Osteocyte (in vitro differentiated cells): ENCODE results near the gene NKX2-2. TPM values are rescaled to one million over a fixed set of nuclear protein-coding genes. Genes with fewer than 3 reads are reported as not detected.

Experiments
- DNase-seq: peaks from one replicate; pipeline ENCODE4 v3.0.0; 2021; ENCODE audit warnings: mixed read lengths; ENCODE audit not compliant: unreplicated experiment; ENCODE audit errors: extremely low spot score
- H3K27ac Mint-ChIP-seq: one replicate; pipeline ENCODE4 v1.8.0; 2021; ENCODE audit warnings: mild to moderate bottlenecking, mixed read lengths; ENCODE audit not compliant: unreplicated experiment
- H3K27me3 Mint-ChIP-seq: one replicate; pipeline ENCODE4 v1.8.0; 2021; ENCODE audit warnings: mixed read lengths; ENCODE audit not compliant: unreplicated experiment
- H3K36me3 Mint-ChIP-seq: one replicate; pipeline ENCODE4 v1.8.0; 2021; ENCODE audit warnings: mixed read lengths; ENCODE audit not compliant: unreplicated experiment
- H3K4me1 Mint-ChIP-seq: one replicate; pipeline ENCODE4 v1.8.0; 2021; ENCODE audit warnings: mixed read lengths; ENCODE audit not compliant: unreplicated experiment
- H3K4me3 Mint-ChIP-seq: one replicate; pipeline ENCODE4 v1.8.0; 2021; ENCODE audit warnings: mild to moderate bottlenecking, moderate library complexity, mixed read lengths; ENCODE audit not compliant: unreplicated experiment
- H3K9me3 Mint-ChIP-seq: one replicate; pipeline ENCODE4 v1.8.0; 2021; ENCODE audit warnings: mixed read lengths; ENCODE audit not compliant: unreplicated experiment
- total RNA-seq: library from RNA; stranded (reverse); gene quantifications from 2 replicates; pipeline ENCODE4 v1.2.1, GENCODE V29; 2021
- TF ChIP-seq, protein P1 (sequence below): fragments of 200-600 bp; sonication (generic); IDR thresholded peaks from 2 replicates; pipeline ENCODE4 v1.5.0; 2021; ENCODE audit warnings: antibody characterized with exemption, mild to moderate bottlenecking, moderate library complexity

NKX2-2 gene
- total RNA-seq, 1 donor from 2014 or later, result not detected

DNA sequence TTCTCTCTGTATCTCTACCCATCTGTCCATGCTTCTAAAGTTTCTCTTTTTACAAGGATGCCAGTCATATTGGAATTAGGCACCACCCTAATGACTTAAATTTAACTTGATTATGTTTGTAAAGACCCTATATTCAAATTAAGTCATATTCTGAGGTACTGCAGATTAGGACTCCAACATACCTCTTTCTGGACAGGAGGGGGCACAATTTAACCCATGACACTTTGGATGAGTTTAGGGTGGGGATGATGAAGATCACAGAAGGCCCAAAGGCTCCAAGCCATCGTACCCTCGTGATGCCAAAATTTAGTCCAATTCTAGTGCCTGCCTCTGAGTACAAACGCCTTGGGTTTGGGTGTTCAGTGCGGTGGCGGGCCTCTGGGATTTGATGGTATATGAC is 15.0 kb upstream of the NKX2-2 start:
- H3K4me3 Mint-ChIP-seq, result no peak overlapping the region
- no peaks in the 10 kb centered on the region for H3K4me1 Mint-ChIP-seq
- DNase-seq, result no peak
- no peaks in the 10 kb centered on the region for H3K9me3 Mint-ChIP-seq
- TF ChIP-seq, protein P1, sequence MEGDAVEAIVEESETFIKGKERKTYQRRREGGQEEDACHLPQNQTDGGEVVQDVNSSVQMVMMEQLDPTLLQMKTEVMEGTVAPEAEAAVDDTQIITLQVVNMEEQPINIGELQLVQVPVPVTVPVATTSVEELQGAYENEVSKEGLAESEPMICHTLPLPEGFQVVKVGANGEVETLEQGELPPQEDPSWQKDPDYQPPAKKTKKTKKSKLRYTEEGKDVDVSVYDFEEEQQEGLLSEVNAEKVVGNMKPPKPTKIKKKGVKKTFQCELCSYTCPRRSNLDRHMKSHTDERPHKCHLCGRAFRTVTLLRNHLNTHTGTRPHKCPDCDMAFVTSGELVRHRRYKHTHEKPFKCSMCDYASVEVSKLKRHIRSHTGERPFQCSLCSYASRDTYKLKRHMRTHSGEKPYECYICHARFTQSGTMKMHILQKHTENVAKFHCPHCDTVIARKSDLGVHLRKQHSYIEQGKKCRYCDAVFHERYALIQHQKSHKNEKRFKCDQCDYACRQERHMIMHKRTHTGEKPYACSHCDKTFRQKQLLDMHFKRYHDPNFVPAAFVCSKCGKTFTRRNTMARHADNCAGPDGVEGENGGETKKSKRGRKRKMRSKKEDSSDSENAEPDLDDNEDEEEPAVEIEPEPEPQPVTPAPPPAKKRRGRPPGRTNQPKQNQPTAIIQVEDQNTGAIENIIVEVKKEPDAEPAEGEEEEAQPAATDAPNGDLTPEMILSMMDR, result no peak
- no peak overlapping the region for H3K27ac Mint-ChIP-seq
- peaks cover 43% of the 10 kb centered on the region for H3K27me3 Mint-ChIP-seq
- no peaks in the 10 kb centered on the region for H3K36me3 Mint-ChIP-seq

DNA sequence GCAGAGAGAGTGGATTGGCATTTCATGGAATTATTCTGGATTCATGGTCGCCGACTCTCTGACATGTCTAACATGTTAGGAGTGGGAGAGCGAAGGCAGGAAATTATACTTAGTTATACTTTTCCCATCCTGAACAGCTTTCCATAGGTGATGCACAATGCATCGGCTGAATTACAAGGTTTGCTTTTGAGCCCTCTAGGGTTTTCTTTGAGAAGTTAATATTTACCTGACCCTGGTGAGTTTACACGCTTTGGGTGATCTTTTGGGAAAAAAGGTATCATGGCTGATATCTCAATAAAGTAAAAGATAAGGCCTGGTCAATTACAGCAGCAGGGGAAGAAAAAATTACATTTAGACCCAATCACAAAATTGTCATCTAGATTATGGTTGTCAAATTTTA is 14.0 kb upstream of the NKX2-2 start:
- H3K27ac Mint-ChIP-seq, result no peak overlapping the region
- no peak overlapping the region for H3K4me3 Mint-ChIP-seq
- peaks cover 3% of the 10 kb centered on the region for H3K4me1 Mint-ChIP-seq
- peaks cover 50% of the 10 kb centered on the region for H3K27me3 Mint-ChIP-seq
- no peak for DNase-seq
- no peaks in the 10 kb centered on the region for H3K36me3 Mint-ChIP-seq
- H3K9me3 Mint-ChIP-seq, result no peaks in the 10 kb centered on the region
- TF ChIP-seq, protein P1, result no peak

DNA sequence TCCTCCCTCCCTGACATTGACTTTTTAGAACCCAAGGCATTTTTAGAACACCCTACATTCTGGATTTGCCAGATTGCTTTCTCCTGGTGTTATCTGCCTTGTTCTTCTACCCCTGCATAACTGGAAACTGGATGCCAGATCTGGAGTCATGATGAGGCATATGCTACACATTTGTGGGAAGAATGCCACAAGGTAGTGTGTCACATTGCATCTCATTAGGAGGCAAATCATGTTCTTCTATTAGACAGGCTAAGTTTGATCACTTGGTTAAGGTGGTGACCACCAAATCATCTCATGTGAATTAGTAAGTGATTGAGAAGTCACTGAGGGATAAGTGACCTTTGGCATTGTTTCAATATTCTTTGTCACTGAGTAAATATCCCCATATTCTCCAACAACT is 12.9 kb upstream of the NKX2-2 start:
- Mint-ChIP-seq H3K9me3 (no peaks in the 10 kb centered on the region), H3K36me3 (no peaks in the 10 kb centered on the region), H3K27ac (no peak overlapping the region), H3K27me3 (peaks cover 53% of the 10 kb centered on the region), H3K4me1 (peaks cover 5% of the 10 kb centered on the region), H3K4me3 (no peak overlapping the region)
- DNase-seq, result no peak
- TF ChIP-seq, protein P1, result no peak

DNA sequence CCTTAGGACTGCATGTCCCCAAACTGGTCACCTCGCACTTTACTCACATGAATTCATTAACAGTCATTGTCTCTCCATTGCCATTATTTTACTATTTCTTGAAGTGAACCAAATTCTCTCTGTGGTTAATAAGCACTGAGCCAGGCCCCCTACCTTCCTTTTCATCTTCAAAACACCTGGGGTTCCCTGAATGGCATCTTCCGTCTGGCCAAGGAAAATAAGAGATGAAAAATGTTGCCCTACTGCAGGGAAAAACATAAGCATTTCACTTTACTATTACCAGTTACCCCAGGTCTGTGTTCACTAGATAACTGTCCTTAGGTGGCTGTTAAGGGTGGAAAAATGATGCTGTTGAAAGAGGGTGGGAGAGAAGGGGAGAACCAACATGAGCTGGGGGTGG is 10.0 kb upstream of the NKX2-2 start:
- H3K36me3 Mint-ChIP-seq, result no peaks in the 10 kb centered on the region
- H3K4me1 Mint-ChIP-seq, result peaks cover 10% of the 10 kb centered on the region
- TF ChIP-seq, protein P1, result no peak
- no peak overlapping the region for H3K4me3 Mint-ChIP-seq
- H3K9me3 Mint-ChIP-seq, result no peaks in the 10 kb centered on the region
- peak; percentile 25 for DNase-seq
- peaks cover 81% of the 10 kb centered on the region for H3K27me3 Mint-ChIP-seq
- H3K27ac Mint-ChIP-seq, result no peak overlapping the region

DNA sequence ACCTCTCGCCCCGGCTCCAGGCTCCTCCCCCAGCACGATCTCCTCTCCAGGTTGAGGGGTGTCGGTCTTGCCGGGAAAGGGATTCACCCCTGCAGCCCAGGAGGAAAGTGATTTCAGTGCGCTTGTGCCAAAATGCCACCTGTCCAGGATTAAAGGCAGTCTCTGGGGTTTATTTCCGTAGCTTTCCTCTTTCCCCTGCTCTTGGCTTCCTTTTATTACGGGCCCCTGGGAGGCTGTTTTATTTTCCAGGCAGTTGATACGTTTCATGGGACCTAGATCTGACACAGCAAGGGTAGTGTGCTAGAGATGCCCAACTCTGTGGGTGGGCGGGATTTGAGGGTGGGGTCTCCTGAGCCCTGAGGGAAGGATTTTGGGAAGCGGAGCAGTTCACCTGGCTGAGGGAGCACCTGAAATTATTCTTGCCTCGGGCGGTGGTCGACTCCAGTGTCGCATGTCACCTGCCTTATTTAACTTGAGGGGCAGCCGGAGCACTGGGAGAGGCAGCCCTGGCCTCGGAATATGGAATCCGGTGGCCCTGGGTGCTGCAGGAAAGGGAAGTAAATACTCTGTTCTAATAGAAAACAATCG is 9.5 kb upstream of the NKX2-2 start:
- Mint-ChIP-seq H3K36me3 (no peaks in the 10 kb centered on the region), H3K27ac (no peak overlapping the region), H3K27me3 (peaks cover 81% of the 10 kb centered on the region), H3K4me1 (peaks cover 10% of the 10 kb centered on the region), H3K4me3 (no peak overlapping the region), H3K9me3 (no peaks in the 10 kb centered on the region)
- DNase-seq, result peak; percentile 57
- TF ChIP-seq, protein P1, result no peak
